ENCODE measurements around the gene ZNF629.

DNA sequence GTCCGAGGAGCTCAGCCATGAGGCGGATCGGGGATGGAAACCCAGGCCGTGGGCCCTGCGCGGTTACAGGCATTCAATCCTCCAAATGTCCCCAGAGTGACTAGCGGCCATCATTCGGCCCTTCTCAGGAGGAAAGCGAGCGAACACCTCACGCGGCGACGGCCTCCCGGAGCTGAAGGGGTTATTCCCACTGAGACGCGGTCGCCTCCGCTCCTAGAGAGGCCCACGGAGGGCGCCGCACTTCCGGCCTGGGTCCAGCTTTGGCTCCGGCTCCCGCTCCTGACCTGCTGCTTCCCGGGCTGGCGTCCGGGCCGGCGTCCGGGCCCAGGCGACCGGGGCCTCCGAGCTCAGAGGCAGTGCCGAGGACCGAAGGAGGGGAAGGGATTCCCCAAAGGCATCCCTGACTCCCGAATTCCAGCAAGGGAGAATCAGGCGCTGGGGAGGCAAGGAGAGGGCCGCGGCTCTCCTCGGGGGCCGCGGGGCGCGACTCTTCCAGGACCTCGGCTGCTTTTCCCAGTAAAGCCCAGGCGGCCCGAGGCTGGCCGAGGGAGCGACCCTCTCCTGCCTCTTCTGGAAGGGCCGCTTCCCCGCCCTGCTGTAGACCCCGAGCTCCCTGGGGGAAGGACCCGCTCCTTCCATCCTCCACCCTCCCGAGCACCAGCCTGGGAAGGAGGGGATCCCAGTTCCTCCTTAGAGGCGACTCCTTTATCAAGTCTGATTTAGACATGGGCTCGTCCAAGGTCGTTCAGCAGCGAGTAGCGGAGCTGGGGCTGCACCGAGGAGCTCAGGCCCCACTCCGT is 18.6 kb upstream of the ZNF629 start:
- peak; percentile 93 for TF ChIP-seq POLR2AphosphoS5 (IDR thresholded peaks at IDR 0.05; ENCODE audit: low read depth, low read length)
- peak; percentile 74 for TF ChIP-seq CHD2 (IDR thresholded peaks at IDR 0.05; ENCODE audit: low read length, partially characterized antibody)
- TF ChIP-seq CTCF (IDR thresholded peaks at IDR 0.05), result peak; percentile 23; the same call in 1 of the 2 replicates
- TF ChIP-seq MEF2A (IDR thresholded peaks at IDR 0.05; ENCODE audit: borderline replicate concordance, low read depth), result no peak

All from SK-N-SH (cell line).